Heart right ventricle (tissue), 16 donors: ENCODE measurements around the gene DENND2D. TPM values are rescaled to one million over a fixed set of nuclear protein-coding genes. Genes with fewer than 3 reads are reported as not detected.

Experiments used
- ATAC-seq, 8 donors: fragments of 200-7000 bp; cut with Tn5 transposase; one replicate each; pipeline ENCODE4 v1.9.1; 2020; ENCODE audit warnings: mild to moderate bottlenecking in 8 of 8, moderate library complexity in 8 of 8, moderate number of reproducible peaks in 1 of 8
- DNase-seq, 2 donors: peaks; one replicate each; pipeline ENCODE4 v3.0.0-alpha.2; 2020
- H3K27ac ChIP-seq, 10 donors: fragments of 200-600 bp; sonication (generic) in 2 of 10; one replicate each; pipeline versions ENCODE4 v1.5.0 to v1.8.0; 2020 to 2022; ENCODE audit warnings: mild to moderate bottlenecking in 3 of 10
- H3K27me3 ChIP-seq, 7 donors: fragments of 200-600 bp; one replicate each; pipeline ENCODE4 v1.8.0; 2021 to 2022; ENCODE audit warnings: mild to moderate bottlenecking in 2 of 7
- H3K36me3 ChIP-seq, 9 donors: fragments of 200-600 bp; sonication (generic) in 1 of 9; one replicate each; pipeline versions ENCODE4 v1.5.0 to v1.8.0; 2020 to 2022; ENCODE audit warnings: mild to moderate bottlenecking in 2 of 9
- H3K4me1 ChIP-seq, 9 donors: fragments of 200-600 bp; sonication (generic) in 1 of 9; one replicate each; pipeline versions ENCODE4 v1.5.0 to v1.8.0; 2020 to 2022; ENCODE audit warnings: mild to moderate bottlenecking in 4 of 9
- H3K4me3 ChIP-seq, 10 donors: fragments of 200-600 bp; sonication (generic) in 2 of 10; one replicate each; pipeline versions ENCODE4 v1.5.0 to v1.8.0; 2020 to 2022; ENCODE audit warnings: mild to moderate bottlenecking in 7 of 10, moderate library complexity in 2 of 10
- H3K9me3 ChIP-seq, 11 donors: fragments of 200-600 bp in 10 of 11; sonication (generic) in 2 of 11; one replicate each; pipeline versions ENCODE4 v1.5.0 to v1.8.0; 2013 to 2022; ENCODE audit warnings: mild to moderate bottlenecking in 2 of 11, control low read depth in 1 of 11, moderate library complexity in 1 of 11
- CTCF ChIP-seq, 9 donors: fragments of 200-600 bp; sonication (generic) in 2 of 9; IDR thresholded peaks; one replicate each; pipeline versions ENCODE4 v1.5.0 to v1.8.0; 2021 to 2022; ENCODE audit warnings: antibody characterized with exemption in 9 of 9, mild to moderate bottlenecking in 5 of 9, moderate library complexity in 1 of 9
- WGBS, 2 donors: extraction: QIAGEN DNeasy Blood & Tissue Kit; methylation state at CpG; one replicate each; pipeline ENCODE4 v1.1.7; 2013; ENCODE audit warnings: inconsistent platforms in 1 of 2; 5-methylcytosine and 5-hydroxymethylcytosine counted together
- intact Hi-C, 10 donors: fragments of 100-400 bp; cut with DNase I; formaldehyde crosslinking; loops; one replicate each; pipeline versions ENCODE4 v1.11.1 to v1.14.2; 2022
- polyA plus RNA-seq, 2 donors: library from polyadenylated mRNA; stranded (reverse); fragments of 200-250 nt; gene quantifications; one replicate each; pipeline ENCODE4 v1.2.3, GENCODE V29; 2013
- total RNA-seq, 10 donors: library from RNA; stranded (reverse); fragmentation: NEBNext Ultra II Directional in 3 of 10; extraction: Animal tissue kit (Norgen Biotek cat#: 25700) in 3 of 10; gene quantifications; one replicate each; pipeline versions ENCODE4 v1.2.1 to v1.2.4, GENCODE V29; 2021 to 2023
- donor health status: Arrhythmogenic right ventricular cardiomyopathy.
- donor health status: ischemic (EF 13 %, LVEDD 7.1; RV severe dilation, severe dysfunction).
- donor health status: healthy with polysubstance abuse.
- donor health status: DM: no; HTN: yes; CAD: no.
- donor health status: DM: no; HTN: no; CAD: no.
- donor health status: ischemic (EF 25% LVEDD 6.9; RV normal size, moderate dysfunction).
- donor health status: ischemic (EF 25% LVEDD 5.7; RV mildly dilated, moderate dysfunction).
- donor health status: healthy.
- donor health status: DM: yes; HTN: yes; CAD: no.
- donor health status: Ischemic cardiomyopathy.
- donor health status: ischemic (EF 35%, LVEDD 5.7; RV mildly dilated, moderate dysfunction).
- donor health status: nonischemic (EF 11% LVEDD 7.7; RV severe dilation, severe dysfunction).
- donor health status: DM: yes; HTN: yes; CAD: no.
- donor health status: PGD.
- donor health status: ischemic (EF 29% LVEDD 5.4; RV normal size, mild dysfunction).
- donor health status: nonischemic (EF 23%, LVEDD 6.1; RV moderate dilation, normal function).

DENND2D gene
- total and polyA plus RNA-seq, 12 donors, result 0.46 to 11.9 (median 1.0) TPM

- intact Hi-C loops, result loop anchor here in 4 of 10 donors (5.0 to 10.0 kb wide), 3 partner anchors 96 to 536 kb away; no protein-coding TSS in a partner anchor
- 59 to 67% methylated on average over 2 of the region's 2 CpGs for WGBS, 2 donors
Observed at GRCh38 chr1:111228748-111229126, 28.3 kb upstream of the DENND2D start.

GRCh38 chr1:111227851-111228747 is 27.7 kb upstream of the DENND2D start:
- no peaks in the 10 kb centered on the region for H3K9me3 ChIP-seq
- no peaks in the 10 kb centered on the region for H3K27me3 ChIP-seq
- no peak overlapping the region for H3K4me3 ChIP-seq
- peak overlapping the region in 8 of 10 donors; percentile 29 to 66 (median 60) for H3K27ac ChIP-seq
- DNase-seq (peak in 1 of 2 donors; percentile 49), ATAC-seq (peak; percentile 89 to 96 (median 94))
- intact Hi-C loops, result loop anchor here in 4 of 10 donors (5.0 to 10.0 kb wide), 3 partner anchors 97 to 537 kb away; no protein-coding TSS in a partner anchor
- peaks cover 0 to 26% (median 0%) of the 10 kb centered on the region in 9 donors for H3K4me1 ChIP-seq
- WGBS, 2 donors, result 68 to 77% methylated on average over 6 of the region's 6 CpGs
- no peaks in the 10 kb centered on the region for H3K36me3 ChIP-seq
- no peak for TF ChIP-seq CTCF (IDR thresholded peaks at IDR 0.05)

More at GRCh38 chr1:111228748-111229126, 28.3 kb upstream of the DENND2D start:
- peak overlapping the region in 7 of 10 donors; percentile 29 to 66 (median 59) for H3K27ac ChIP-seq
- DNase-seq, result no peak
- H3K4me1 ChIP-seq, result peaks cover 0 to 22% (median 0%) of the 10 kb centered on the region in 9 donors
- no peak overlapping the region for H3K4me3 ChIP-seq
- H3K36me3 ChIP-seq, result no peaks in the 10 kb centered on the region
- no peaks in the 10 kb centered on the region for H3K9me3 ChIP-seq
- ATAC-seq, result no peak
- no peak for TF ChIP-seq CTCF (IDR thresholded peaks at IDR 0.05)
- no peaks in the 10 kb centered on the region for H3K27me3 ChIP-seq

- DNase-seq, result no peak
- H3K36me3 ChIP-seq, result no peaks in the 10 kb centered on the region
- peak in 2 of 8 donors; percentile 14 to 44 for ATAC-seq
- H3K9me3 ChIP-seq, result no peaks in the 10 kb centered on the region
- H3K27ac ChIP-seq, result peak within 1 kb of the TSS in 8 of 10 donors; percentile 29 to 66 (median 60)
- intact Hi-C loops, result loop anchor here in 4 of 10 donors (5.0 to 10.0 kb wide), 3 partner anchors 97 to 537 kb away; no protein-coding TSS in a partner anchor
- H3K27me3 ChIP-seq, result no peaks in the 10 kb centered on the region
- no peak for TF ChIP-seq CTCF (IDR thresholded peaks at IDR 0.05)
- H3K4me1 ChIP-seq, result peaks cover 0 to 32% (median 3%) of the 10 kb centered on the region in 9 donors
- H3K4me3 ChIP-seq, result no peak within 1 kb of the TSS
- 69 to 80% methylated on average over 3 of the region's 3 CpGs for WGBS, 2 donors
Observed at GRCh38 chr1:111227434-111227833, 27.0 kb upstream of the DENND2D start, which contains the start of gene CHI3L2. CHI3L2 (plus strand) TSS chr1:111227713; CDS start chr1:111227730, 17 bp downstream.

GRCh38 chr1:111225717-111226400 is 25.4 kb upstream of the DENND2D start:
- WGBS, 2 donors, result 54 to 65% methylated on average over 6 of the region's 6 CpGs
- intact Hi-C loops, result loop anchor here in 4 of 10 donors (5.0 to 10.0 kb wide), 3 partner anchors 99 to 539 kb away; no protein-coding TSS in a partner anchor
- H3K27me3 ChIP-seq, result no peaks in the 10 kb centered on the region
- no peak for DNase-seq
- H3K27ac ChIP-seq, result peak overlapping the region in 1 of 10 donors; percentile 60
- TF ChIP-seq CTCF (IDR thresholded peaks at IDR 0.05), result no peak
- no peaks in the 10 kb centered on the region for H3K36me3 ChIP-seq
- H3K4me1 ChIP-seq, result peaks cover 0 to 48% (median 3%) of the 10 kb centered on the region in 9 donors
- no peaks in the 10 kb centered on the region for H3K9me3 ChIP-seq
- no peak overlapping the region for H3K4me3 ChIP-seq
- ATAC-seq, result no peak
